Activated B cell treated with CpG ODN at 0.5 μM for 24 hours (primary cell): ENCODE data around the gene KRTAP10-7. TPM values are rescaled to one million over a fixed set of nuclear protein-coding genes. Genes with fewer than 3 reads are reported as not detected.
"Not testable (repeated sequence)": the region's sequence is repeated elsewhere in the genome, so short reads cannot be mapped to it uniquely, and the experiment has no call there.

Experiments used
- ATAC-seq: fragments of 200-7000 bp; cut with Tn5 transposase; one replicate; pipeline ENCODE4 v1.10.0; 2021; ENCODE audit warnings: low read depth, mild to moderate bottlenecking, moderate library complexity
- CTCF ChIA-PET: fragments of 350-600 bp; sonication (Branson Sonifier 250); formaldehyde crosslinking; loops from one replicate; lab custom pipeline; 2021; ENCODE audit warnings: antibody characterized with exemption; lab: Charles Lee
- POLR2A ChIA-PET: fragments of 350-600 bp; sonication (Branson Sonifier 250); formaldehyde crosslinking; loops from one replicate; lab custom pipeline; 2021; ENCODE audit warnings: antibody characterized with exemption; lab: Charles Lee
- DNase-seq: peaks from one replicate; pipeline ENCODE4 v3.0.0; 2022
- H3K27ac Mint-ChIP-seq: one replicate; pipeline ENCODE4 v1.8.0; 2020; ENCODE audit warnings: mixed read lengths
- H3K27me3 Mint-ChIP-seq: one replicate; pipeline ENCODE4 v1.8.0; 2021; ENCODE audit warnings: mixed read lengths
- H3K36me3 Mint-ChIP-seq: one replicate; pipeline ENCODE4 v1.8.0; 2021; ENCODE audit warnings: low read depth, mixed read lengths
- H3K4me1 Mint-ChIP-seq: one replicate; pipeline ENCODE4 v1.8.0; 2021; ENCODE audit warnings: mixed read lengths
- H3K4me3 Mint-ChIP-seq: one replicate; pipeline ENCODE4 v1.8.0; 2020; ENCODE audit warnings: mild to moderate bottlenecking, mixed read lengths
- H3K9me3 Mint-ChIP-seq: one replicate; pipeline ENCODE4 v1.8.0; 2020; ENCODE audit warnings: mixed read lengths
- intact Hi-C: fragments of 100-400 bp; cut with micrococcal nuclease; formaldehyde crosslinking; loops from one replicate; pipeline ENCODE4 v1.15.1; 2024
- total RNA-seq: library from RNA; stranded (reverse); gene quantifications from 2 replicates; pipeline ENCODE4 v1.2.3, GENCODE V29; 2022
- TF ChIP-seq, protein P1 (sequence below): fragments of 200-600 bp; IDR thresholded peaks from one replicate; pipeline ENCODE4 v1.8.0; 2022; ENCODE audit warnings: antibody characterized with exemption, mild to moderate bottlenecking

The KRTAP10-7 gene
- not detected in 2 replicates for total RNA-seq

DNA sequence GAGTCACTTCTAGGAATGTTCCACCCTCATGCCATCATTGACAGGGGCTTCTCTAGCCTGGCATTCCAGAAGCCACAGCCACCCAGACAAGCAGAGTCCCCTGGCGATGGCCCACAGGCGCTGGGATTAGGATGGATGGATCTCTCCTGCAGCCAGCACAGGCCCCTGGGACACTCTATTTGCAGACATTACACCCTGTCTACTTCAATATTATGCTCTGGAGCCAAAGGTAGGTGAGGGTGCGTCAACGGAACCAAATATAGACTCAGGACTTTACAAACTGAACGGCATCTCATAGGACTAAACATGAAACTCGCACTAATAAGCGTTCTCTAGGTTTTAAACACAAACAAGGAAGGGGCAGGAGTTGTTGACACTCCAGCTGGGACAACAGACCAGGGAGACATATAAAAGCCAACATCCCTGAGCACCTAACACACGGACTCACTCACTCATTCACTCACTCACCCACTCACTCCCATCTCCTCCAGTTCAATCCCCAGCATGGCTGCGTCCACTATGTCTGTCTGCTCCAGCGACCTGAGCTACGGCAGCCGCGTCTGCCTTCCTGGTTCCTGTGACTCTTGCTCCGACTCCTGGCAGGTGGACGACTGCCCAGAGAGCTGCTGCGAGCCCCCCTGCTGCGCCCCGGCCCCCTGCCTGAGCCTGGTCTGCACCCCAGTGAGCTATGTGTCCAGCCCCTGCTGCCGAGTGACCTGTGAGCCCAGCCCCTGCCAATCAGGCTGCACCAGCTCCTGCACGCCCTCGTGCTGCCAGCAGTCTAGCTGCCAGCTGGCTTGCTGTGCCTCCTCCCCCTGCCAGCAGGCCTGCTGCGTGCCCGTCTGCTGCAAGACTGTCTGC is at the start of gene KRTAP10-7:
Gene KRTAP10-7, plus strand, starts transcription at position 480 of the 861 bp plus-strand sequence. Its CDS starts 25 bp downstream, at position 505.
- POLR2A ChIA-PET, H3K9me3 Mint-ChIP-seq, ATAC-seq, H3K27ac Mint-ChIP-seq, H3K4me1 Mint-ChIP-seq, H3K4me3 Mint-ChIP-seq, intact Hi-C loops, CTCF ChIA-PET, DNase-seq, H3K36me3 Mint-ChIP-seq: not testable (repeated sequence)
- H3K27me3 Mint-ChIP-seq = peaks cover 26% of the 10 kb centered on the region

GRCh38 chr21:44550807-44551206 is 49.6 kb upstream of the KRTAP10-7 start:
- peaks cover 8% of the 10 kb centered on the region for H3K36me3 Mint-ChIP-seq
- peaks cover 8% of the 10 kb centered on the region for H3K4me1 Mint-ChIP-seq
- H3K27ac Mint-ChIP-seq = peak overlapping the region; percentile 4
- CTCF ChIA-PET = no interaction called here
- H3K9me3 Mint-ChIP-seq = peaks cover 12% of the 10 kb centered on the region
- DNase-seq = no peak
- peaks cover 35% of the 10 kb centered on the region for H3K27me3 Mint-ChIP-seq
- TF ChIP-seq, protein P1, sequence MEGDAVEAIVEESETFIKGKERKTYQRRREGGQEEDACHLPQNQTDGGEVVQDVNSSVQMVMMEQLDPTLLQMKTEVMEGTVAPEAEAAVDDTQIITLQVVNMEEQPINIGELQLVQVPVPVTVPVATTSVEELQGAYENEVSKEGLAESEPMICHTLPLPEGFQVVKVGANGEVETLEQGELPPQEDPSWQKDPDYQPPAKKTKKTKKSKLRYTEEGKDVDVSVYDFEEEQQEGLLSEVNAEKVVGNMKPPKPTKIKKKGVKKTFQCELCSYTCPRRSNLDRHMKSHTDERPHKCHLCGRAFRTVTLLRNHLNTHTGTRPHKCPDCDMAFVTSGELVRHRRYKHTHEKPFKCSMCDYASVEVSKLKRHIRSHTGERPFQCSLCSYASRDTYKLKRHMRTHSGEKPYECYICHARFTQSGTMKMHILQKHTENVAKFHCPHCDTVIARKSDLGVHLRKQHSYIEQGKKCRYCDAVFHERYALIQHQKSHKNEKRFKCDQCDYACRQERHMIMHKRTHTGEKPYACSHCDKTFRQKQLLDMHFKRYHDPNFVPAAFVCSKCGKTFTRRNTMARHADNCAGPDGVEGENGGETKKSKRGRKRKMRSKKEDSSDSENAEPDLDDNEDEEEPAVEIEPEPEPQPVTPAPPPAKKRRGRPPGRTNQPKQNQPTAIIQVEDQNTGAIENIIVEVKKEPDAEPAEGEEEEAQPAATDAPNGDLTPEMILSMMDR = no peak
- H3K4me3 Mint-ChIP-seq = no peak overlapping the region
- intact Hi-C loops = no loop called here
- POLR2A ChIA-PET = no interaction called here
- ATAC-seq = no peak

DNA sequence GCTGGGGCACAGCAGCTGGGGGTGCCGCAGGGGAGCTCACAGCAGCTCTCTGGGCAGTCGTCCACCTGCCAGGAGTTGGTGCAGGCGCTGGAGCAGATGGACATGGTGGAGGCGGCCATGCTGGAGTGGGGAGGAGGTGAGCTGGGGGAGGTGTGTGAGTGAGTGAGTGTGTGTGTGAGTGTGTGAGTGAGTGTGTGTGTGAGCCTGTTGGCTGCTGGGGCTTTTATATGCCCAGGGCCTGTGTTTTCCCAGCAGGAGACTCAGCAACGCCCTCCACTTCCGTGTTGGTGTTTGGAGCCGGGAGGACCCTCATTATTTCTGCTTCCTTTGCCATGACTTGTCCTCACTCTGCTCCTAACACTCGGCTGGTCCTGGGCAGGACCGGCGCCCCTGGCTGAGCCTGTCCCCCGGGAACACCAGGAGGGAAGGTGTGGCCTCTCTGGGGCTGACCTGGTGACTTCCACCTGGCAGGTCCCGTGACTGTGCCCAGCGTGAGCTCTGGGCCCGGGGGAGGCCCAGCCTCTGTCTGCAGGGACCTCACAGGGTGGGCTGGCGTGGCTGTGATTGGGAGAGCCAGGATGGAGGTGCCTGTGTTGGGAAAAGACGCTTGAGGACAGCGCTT is 48.9 kb upstream of the KRTAP10-7 start, which contains the start of gene KRTAP10-2:
Gene KRTAP10-2, minus strand, starts transcription at position 166 of the 622 bp plus-strand sequence. Its CDS starts 47 bp downstream, at position 119.
- intact Hi-C loops = no loop called here
- ATAC-seq = no peak
- peak; percentile 9 for DNase-seq
- H3K27ac Mint-ChIP-seq = peak within 1 kb of the TSS; percentile 4
- TF ChIP-seq, protein P1 = no peak
- peaks cover 8% of the 10 kb centered on the region for H3K36me3 Mint-ChIP-seq
- H3K9me3 Mint-ChIP-seq = peaks cover 12% of the 10 kb centered on the region
- H3K4me3 Mint-ChIP-seq = no peak within 1 kb of the TSS
- ChIA-PET CTCF (no interaction called here), POLR2A (no interaction called here)
- H3K27me3 Mint-ChIP-seq = peaks cover 35% of the 10 kb centered on the region
- peaks cover 10% of the 10 kb centered on the region for H3K4me1 Mint-ChIP-seq

GRCh38 chr21:44552136-44552535 is 48.3 kb upstream of the KRTAP10-7 start:
- ChIA-PET CTCF (no interaction called here), POLR2A (no interaction called here)
- H3K36me3 Mint-ChIP-seq = peaks cover 4% of the 10 kb centered on the region

GRCh38 chr21:44552681-44553080 is 47.7 kb upstream of the KRTAP10-7 start:
- TF ChIP-seq, protein P1 = no peak
- Mint-ChIP-seq H3K27ac (no peak overlapping the region), H3K9me3 (peaks cover 2% of the 10 kb centered on the region), H3K27me3 (peaks cover 34% of the 10 kb centered on the region), H3K4me3 (no peak overlapping the region), H3K4me1 (peaks cover 12% of the 10 kb centered on the region), H3K36me3 (peaks cover 2% of the 10 kb centered on the region)
- intact Hi-C loops = no loop called here
- ATAC-seq = no peak
- ChIA-PET POLR2A (no interaction called here), CTCF (no interaction called here)
- no peak for DNase-seq

More at GRCh38 chr21:44552136-44552535, 48.3 kb upstream of the KRTAP10-7 start:
- peaks cover 15% of the 10 kb centered on the region for H3K4me1 Mint-ChIP-seq
- H3K9me3 Mint-ChIP-seq = peaks cover 6% of the 10 kb centered on the region
- ATAC-seq (no peak), DNase-seq (no peak)
- intact Hi-C loops = no loop called here
- H3K27me3 Mint-ChIP-seq = peaks cover 33% of the 10 kb centered on the region
- TF ChIP-seq, protein P1 = no peak
- H3K27ac Mint-ChIP-seq = no peak overlapping the region
- no peak overlapping the region for H3K4me3 Mint-ChIP-seq
